HepG2 (cell line): ENCODE results near the gene LIN28B. TPM values are rescaled to one million over a fixed set of nuclear protein-coding genes. Genes with fewer than 3 reads are reported as not detected.

Experiments
- EHMT2 ChIP-seq: fragments of 200-600 bp; sonication (generic); IDR thresholded peaks from 2 replicates; pipeline ENCODE4 v1.7.0; 2017; ENCODE audit warnings: antibody characterized with exemption, low read depth, low read length, borderline replicate concordance
- ESRRA ChIP-seq: sonication (generic); formaldehyde crosslinking; IDR thresholded peaks from 2 replicates; pipeline ENCODE4 v1.5.1; 2020; ENCODE audit warnings: mild to moderate bottlenecking, low read depth, missing genetic modification reagents
- MNT ChIP-seq: fragments of 450-650 bp; IDR thresholded peaks from 2 replicates; pipeline ENCODE4 v1.6.1; 2016
- NFE2L2 ChIP-seq: fragments of 150-350 bp; IDR thresholded peaks from 2 replicates; pipeline ENCODE4 v1.6.1; 2014; ENCODE audit warnings: low read length
- POGZ ChIP-seq: sonication (generic); formaldehyde crosslinking; IDR thresholded peaks from 2 replicates; pipeline ENCODE4 v1.4.0; 2020; ENCODE audit warnings: mild to moderate bottlenecking, missing genetic modification reagents
- SMYD3 ChIP-seq: sonication (generic); formaldehyde crosslinking; IDR thresholded peaks from 2 replicates; pipeline ENCODE4 v1.8.1; 2023; ENCODE audit warnings: mild to moderate bottlenecking, missing genetic modification reagents
- THAP9 ChIP-seq: sonication (generic); formaldehyde crosslinking; IDR thresholded peaks from 2 replicates; pipeline ENCODE4; 2020; ENCODE audit warnings: missing genetic modification reagents, mild to moderate bottlenecking, borderline replicate concordance
- ZFP82 ChIP-seq: sonication (generic); formaldehyde crosslinking; IDR thresholded peaks from 2 replicates; pipeline ENCODE4 v1.5.1; 2020; ENCODE audit warnings: mild to moderate bottlenecking, missing genetic modification reagents, borderline replicate concordance
- ZHX2 ChIP-seq, 2 experiments: sonication (generic) in 1 of 2; formaldehyde crosslinking in 1 of 2; IDR thresholded peaks; 2 replicates each; pipeline versions ENCODE4 v1.6.1 to v1.9.0; 2014 to 2022; ENCODE audit warnings: antibody characterized with exemption in 1 of 2, borderline replicate concordance in 1 of 2, inconsistent platforms in 1 of 2, low read depth in 1 of 2, missing genetic modification reagents in 1 of 2
- ZNF543 ChIP-seq: sonication (generic); formaldehyde crosslinking; IDR thresholded peaks from 2 replicates; pipeline ENCODE4 v1.4.0; 2020; ENCODE audit warnings: mild to moderate bottlenecking, missing genetic modification reagents
- ZNF552 ChIP-seq: sonication (generic); formaldehyde crosslinking; IDR thresholded peaks from 2 replicates; pipeline ENCODE4 v1.9.0; 2022; ENCODE audit warnings: missing genetic modification reagents, mild to moderate bottlenecking, borderline replicate concordance
- ZNF703 ChIP-seq: sonication (generic); formaldehyde crosslinking; IDR thresholded peaks from 2 replicates; pipeline ENCODE4 v1.5.1; 2020; ENCODE audit warnings: missing genetic modification reagents, mild to moderate bottlenecking, moderate library complexity, borderline replicate concordance
- ZNF713 ChIP-seq: sonication (generic); formaldehyde crosslinking; IDR thresholded peaks from 2 replicates; pipeline ENCODE4 v1.4.0; 2020; ENCODE audit warnings: mild to moderate bottlenecking, missing genetic modification reagents
- polyA plus RNA-seq, 8 experiments: library from polyadenylated mRNA; depleted of rRNA in 3 of 8; stranded (reverse) in 7 of 8; unstranded in 1 of 8; fragments of >200 nt; fragmentation: Illumina TruSeq in 4 of 8; extraction: Trizol in 4 of 8; gene quantifications; 2 replicates each; pipeline versions ENCODE4 v1.2.1 to v1.2.3, GENCODE V29; 2011 to 2016; ENCODE audit warnings: low read depth in 4 of 8, missing spikeins in 1 of 8, mixed read lengths in 1 of 8; ENCODE audit not compliant: insufficient read depth in 1 of 8
- total RNA-seq, 5 experiments: library from RNA; depleted of rRNA; stranded (reverse); fragments of >200 nt; fragmentation: Illumina TruSeq; extraction: Trizol; gene quantifications; 2 replicates each; pipeline ENCODE4 v1.2.3, GENCODE V29; 2016; ENCODE audit warnings: low read depth in 1 of 5

The LIN28B gene
- total and polyA plus RNA-seq, 2 of the 13 experiments (the other 11 are each of a cell fraction or from before 2014, with no cell fraction given): 14.5 to 56.8 TPM

GRCh38 chr6:104955927-104956730, 778 bp upstream of the LIN28B start (continued):
- TF ChIP-seq THAP9 (no peak), ZNF703 (CRISPR knock-in tag) (no peak), ZNF552 (CRISPR knock-in tag) (no peak), MNT (no peak), ESRRA (CRISPR knock-in tag) (no peak), ZFP82 (CRISPR knock-in tag) (no peak), ZNF713 (CRISPR knock-in tag) (no peak), SMYD3 (CRISPR knock-in tag) (no peak), POGZ (no peak), ZNF543 (CRISPR knock-in tag) (no peak), EHMT2 (no peak), ZHX2 (IDR thresholded peaks at IDR 0.05; ENCODE audit: low read depth) (no peak), ZHX2 (CRISPR knock-in tag; IDR thresholded peaks at IDR 0.05; ENCODE audit: borderline replicate concordance) (0 out of 2 replicates have a peak, but pooled peaks have one; percentile 18), NFE2L2 (no peak)
